ENCODE data around the gene HSF4.

Gene HSF4

GRCh38 chr16:67150047-67150832 is 14.3 kb upstream of the HSF4 start:
- DNase-seq (ENCODE audit: low read depth in 2 of 2), result no peak

- no peak for DNase-seq (ENCODE audit: low read depth in 2 of 2)
Measured at GRCh38 chr16:67150833-67151396, 13.6 kb upstream of the HSF4 start, which contains the start of gene B3GNT9. TSS of gene B3GNT9 (minus strand) at chr16:67150998. CDS start at chr16:67150485, 513 bp downstream.

- DNase-seq (ENCODE audit: low read depth in 2 of 2), result no peak
Measured at GRCh38 chr16:67151431-67152097, 13.0 kb upstream of the HSF4 start.

DNA sequence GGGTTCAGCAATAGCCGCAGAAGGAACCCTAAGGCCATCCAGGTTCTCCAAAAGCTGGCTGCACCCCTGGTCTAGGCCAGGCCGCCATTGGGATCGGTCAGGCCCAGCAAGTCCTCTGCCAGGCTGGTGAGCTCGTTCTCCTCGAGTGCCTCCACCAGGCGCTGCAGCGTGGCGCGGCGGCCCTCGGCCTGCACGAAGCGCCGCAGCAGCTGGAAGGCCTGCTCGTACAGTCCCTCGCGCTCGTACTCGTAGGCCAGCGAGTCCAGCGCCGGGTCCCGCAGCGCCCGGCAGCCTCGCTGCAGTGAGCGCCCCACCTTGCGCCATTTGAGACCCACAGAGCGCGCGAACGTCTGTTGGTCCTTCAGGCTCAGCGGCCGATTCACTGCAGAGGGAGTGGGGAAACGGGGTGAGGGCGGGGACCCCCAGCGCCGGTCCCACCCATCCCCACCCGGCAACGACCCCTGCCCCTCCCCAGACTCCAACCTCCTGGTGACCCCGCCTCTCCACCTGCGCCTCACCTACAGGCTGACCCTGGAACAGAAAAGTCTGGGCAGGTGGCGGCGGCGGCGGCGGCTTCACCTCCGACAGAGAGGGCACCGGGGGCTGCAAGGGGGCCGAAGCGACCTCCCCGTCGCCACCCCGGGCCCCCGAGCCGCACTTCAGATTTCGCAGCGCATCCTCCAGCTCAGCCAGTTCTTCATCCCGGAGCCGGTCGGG is 9.8 kb upstream of the HSF4 start:
- DNase-seq (ENCODE audit: low read depth in 2 of 2), result no peak

DNA sequence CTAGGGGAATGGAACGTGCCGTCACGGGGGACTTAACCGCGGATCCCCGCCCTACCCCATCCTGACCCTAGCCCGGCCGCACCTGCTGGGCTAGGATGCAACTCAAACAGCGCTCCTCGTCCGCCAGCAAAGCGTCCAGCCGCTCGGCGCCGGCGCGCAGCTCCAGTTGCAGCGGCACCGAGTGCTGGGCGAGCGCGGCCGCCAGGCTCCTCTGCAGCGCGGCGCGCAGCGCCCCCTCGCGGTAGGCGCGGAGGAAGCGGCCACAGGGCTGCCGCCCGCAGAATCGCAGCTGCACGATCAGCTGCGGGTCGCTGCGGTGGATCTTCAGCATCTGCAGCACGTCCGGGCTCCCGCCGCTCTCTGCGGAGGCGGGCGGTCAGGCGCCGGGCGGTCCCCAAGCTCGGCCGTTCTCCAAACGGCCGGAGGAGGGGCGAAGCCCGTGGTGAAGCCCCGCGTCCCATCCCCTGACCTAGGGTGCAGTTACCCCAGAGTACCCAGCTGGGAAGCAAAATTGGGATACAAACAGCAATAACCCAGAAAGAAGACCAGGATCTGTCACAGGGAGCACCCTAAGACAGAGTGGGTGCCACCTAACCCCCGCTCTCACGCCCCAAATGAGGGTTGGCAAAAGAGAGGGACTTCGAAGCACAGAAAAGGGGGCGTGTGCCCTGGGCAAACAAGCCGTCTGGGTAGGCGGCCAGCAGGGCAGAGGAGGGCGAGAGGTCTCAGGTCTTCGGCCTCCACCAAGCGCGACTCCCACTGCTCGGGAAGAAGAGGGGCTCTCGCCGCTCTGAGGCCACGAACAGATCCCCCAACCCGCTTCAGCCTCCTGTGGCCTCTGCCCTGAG is 9.0 kb upstream of the HSF4 start:
- DNase-seq (ENCODE audit: low read depth in 2 of 2), result no peak

DNA sequence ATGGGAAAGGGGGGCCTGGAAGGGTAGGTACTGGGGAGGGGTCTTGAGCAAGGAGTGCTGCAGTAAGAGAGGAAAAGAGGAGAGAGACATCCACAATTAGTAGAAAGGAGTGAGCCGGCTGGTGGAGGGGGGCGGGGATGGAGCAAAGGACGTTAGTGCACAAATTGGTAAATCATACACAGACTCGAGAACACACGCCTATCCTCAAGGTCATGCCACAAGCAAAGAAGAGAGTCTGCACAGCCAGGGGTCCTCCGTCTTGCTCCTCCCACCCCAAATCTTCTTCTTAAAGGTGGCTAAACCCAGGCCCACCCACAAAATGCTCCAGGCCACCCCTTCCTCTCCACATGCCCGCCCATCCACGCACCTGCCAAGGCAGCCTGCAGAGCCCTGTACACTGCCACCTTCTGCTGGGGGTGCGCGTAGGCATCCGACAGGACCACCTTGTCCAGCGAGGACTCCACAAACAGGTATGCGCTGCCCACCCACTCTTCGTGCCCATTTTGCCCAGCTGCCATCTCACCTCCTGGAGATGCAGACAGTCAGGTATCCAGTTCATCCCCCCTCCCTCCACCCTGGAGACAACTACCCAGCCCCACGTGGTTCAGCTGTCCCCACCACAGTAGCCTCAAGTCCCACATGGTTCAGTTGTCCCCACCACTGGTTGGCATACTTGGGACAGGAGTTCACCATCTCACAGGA is 8.3 kb upstream of the HSF4 start:
- no peak for DNase-seq (ENCODE audit: low read depth in 2 of 2)

DNA sequence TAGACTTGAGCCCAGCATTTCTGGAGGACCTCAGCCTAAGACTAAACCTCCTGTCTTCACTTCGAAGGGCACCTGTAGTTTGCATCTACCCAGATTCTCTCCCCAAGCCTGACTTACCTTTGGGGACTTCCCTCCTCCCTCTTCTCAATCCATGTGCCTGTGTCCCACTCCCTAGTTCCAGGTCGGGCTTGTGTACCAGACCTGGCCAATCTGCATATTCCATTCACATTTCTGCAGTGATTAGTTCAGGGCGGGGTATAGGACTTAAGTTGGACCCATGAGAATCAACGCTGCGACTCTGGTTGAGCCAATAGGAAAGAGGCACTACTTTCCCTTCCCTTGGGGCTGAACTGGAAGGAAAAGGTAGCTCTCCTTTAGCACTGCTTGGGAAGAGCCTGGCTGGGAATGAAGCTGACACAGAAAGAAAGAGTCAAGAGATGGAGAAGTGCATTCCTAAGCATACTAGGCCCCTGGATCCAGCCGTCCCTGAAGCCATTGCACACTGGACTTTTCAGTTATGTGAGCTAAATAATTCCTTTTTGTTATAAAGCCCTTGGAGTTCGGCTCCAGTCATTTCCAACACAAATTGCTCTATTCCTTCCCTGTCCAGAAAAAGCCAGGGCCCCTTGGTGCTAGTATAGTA is 7.3 kb upstream of the HSF4 start:
- DNase-seq (ENCODE audit: low read depth in 2 of 2), result no peak

GRCh38 chr16:67157892-67158635 is 6.5 kb upstream of the HSF4 start:
- no peak for DNase-seq (ENCODE audit: low read depth in 2 of 2)

DNA sequence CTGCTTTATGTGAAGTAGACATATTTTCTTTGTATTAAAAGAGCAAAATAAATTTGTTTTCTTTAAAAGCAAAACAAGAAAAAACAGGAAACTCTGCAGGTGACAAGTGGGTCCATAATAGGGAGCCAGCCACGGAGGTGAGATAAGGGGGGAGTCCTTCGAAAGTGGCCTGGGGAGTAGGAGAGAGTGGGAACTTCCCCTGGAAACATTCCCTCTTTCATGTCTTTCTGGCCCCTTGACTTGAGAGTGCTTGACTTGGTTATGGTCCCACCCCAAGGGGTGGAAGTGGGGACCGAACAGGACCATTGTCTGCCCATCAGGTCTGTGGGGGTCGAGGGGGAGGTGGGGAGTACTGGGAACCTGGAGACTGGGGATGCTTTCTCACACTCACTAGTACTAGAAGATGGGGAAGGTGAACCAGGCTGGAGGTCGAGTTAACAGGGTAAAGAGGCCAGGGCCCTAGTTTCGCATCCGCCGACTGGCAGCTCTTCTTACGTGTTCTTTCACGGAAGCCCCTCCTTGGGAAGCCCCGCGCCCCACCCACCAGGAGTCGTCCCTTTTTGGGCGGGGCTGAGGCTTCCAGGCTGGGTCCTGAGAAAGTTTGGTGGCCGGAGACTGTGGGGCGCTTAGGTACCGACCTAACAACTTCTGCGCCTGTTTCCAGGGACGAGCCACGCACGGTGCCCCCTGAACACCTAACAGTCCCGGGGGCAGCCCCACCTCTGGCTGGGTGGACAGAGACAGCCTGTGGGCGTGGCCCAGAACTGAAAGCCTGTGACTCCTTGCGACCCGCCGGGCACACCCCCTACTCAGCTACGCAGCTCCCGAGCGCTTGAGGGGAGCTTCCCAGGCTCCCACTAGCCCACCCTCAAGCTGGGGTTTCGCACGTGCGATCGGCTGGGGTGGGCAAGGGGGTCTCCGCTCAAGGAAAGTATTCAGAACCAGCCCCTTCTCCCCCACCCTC is 5.6 kb upstream of the HSF4 start:
- DNase-seq (ENCODE audit: low read depth in 2 of 2), result no peak

DNA sequence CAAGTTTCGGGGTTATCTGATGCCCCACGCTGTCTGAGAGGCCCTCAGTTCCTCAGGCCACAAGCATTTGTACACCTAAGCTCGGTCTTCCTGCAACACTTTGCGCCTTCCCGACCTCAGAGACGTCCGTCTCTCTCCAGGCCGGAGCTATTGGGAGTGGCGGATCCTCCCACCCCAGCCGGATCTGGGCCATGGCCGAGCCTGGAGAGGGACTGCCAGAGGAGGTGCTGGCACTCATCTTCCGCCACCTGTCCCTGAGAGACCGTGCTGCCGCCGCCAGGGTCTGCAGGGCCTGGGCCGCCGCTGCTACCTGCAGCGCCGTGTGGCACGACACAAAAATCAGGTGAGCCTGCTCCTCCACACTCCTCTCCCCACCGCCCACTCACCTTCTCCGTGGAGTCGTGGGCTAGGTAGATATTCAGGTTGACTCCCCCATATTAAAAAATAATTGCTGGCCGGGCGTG is 2.9 kb upstream of the HSF4 start:
- no peak for DNase-seq (ENCODE audit: low read depth in 2 of 2)

- no peak for DNase-seq (ENCODE audit: low read depth in 2 of 2)
Measured at GRCh38 chr16:67162506-67163163, 1.9 kb upstream of the HSF4 start.

GRCh38 chr16:67163164-67163998 is 1.2 kb upstream of the HSF4 start:
- DNase-seq (ENCODE audit: low read depth in 2 of 2), result no peak

- no peak for DNase-seq (ENCODE audit: low read depth in 2 of 2)
Measured at GRCh38 chr16:67163999-67164558, 466 bp upstream of the HSF4 start.

DNA sequence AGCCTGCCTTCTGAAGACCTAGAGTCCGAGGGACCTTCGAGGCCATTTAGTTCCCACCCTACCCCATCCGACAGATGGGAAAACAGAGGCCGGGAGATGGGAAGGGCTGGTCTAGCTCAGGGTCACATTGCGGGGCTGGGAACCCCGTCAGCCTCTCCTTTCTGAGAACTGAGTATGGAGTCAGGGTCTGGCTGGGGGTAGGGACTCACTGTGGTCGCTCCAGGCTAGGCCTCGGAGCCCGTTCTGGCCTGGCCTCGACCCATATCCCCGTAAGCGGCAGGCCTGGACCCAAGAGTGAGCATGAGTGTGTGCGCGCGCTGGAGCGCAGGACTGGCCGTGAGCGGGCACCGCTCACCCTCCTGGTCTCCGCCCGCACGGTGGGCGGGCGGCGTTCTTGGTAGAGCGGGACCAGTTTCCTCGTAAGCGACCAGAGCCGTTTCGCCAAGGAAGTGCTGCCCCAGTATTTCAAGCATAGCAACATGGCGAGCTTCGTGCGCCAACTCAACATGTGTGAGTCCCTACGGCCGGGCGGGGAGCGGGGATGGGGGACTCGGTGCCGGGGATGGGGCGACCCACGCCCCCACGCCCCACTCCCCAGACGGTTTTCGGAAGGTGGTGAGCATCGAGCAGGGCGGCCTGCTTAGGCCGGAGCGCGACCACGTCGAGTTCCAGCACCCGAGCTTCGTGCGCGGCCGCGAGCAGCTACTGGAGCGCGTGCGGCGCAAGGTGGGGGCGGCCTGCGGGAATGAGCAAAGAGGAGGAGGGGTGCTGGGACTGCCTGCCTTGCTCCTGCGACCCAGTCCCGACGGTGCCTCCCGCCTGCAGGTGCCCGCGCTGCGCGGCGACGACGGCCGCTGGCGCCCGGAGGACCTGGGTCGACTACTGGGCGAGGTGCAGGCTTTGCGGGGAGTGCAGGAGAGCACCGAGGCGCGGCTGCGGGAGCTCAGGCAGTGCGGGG is 855 bp downstream of the HSF4 start:
- DNase-seq (ENCODE audit: low read depth in 2 of 2), result no peak

GRCh38 chr16:67166110-67166547 is 1.6 kb downstream of the HSF4 start:
- DNase-seq (ENCODE audit: low read depth in 2 of 2), result no peak
